ENCODE measurements around the gene FLACC1.

GRCh38 chr2:201258666-201259615 lies 98.2 kb downstream of the FLACC1 start:
- TF ChIP-seq, protein P1, sequence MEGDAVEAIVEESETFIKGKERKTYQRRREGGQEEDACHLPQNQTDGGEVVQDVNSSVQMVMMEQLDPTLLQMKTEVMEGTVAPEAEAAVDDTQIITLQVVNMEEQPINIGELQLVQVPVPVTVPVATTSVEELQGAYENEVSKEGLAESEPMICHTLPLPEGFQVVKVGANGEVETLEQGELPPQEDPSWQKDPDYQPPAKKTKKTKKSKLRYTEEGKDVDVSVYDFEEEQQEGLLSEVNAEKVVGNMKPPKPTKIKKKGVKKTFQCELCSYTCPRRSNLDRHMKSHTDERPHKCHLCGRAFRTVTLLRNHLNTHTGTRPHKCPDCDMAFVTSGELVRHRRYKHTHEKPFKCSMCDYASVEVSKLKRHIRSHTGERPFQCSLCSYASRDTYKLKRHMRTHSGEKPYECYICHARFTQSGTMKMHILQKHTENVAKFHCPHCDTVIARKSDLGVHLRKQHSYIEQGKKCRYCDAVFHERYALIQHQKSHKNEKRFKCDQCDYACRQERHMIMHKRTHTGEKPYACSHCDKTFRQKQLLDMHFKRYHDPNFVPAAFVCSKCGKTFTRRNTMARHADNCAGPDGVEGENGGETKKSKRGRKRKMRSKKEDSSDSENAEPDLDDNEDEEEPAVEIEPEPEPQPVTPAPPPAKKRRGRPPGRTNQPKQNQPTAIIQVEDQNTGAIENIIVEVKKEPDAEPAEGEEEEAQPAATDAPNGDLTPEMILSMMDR (IDR thresholded peaks at IDR 0.05): peak in 1 of 6 experiments; percentile 11
- no peak for TF ChIP-seq POLR2A (IDR thresholded peaks at IDR 0.05)

Data from esophagus squamous epithelium (tissue), 4 donors.